Keratinocyte (primary cell): ENCODE measurements around the gene HTRA3. TPM values are rescaled to one million over a fixed set of nuclear protein-coding genes. Genes with fewer than 3 reads are reported as not detected.

Source experiments
- DNase-seq: peaks from one replicate; pipeline ENCODE4 v3.0.0-alpha.2; 2011; ENCODE audit warnings: low read depth, missing footprints, low spot score
- FAIRE-seq: peaks from 2 replicates; lab custom pipeline; 2011; peaks lifted over from hg19 to GRCh38; lab: Jason Lieb, UNC
- H2AFZ ChIP-seq: 2 replicates; pipeline ENCODE4 v1.6.0; 2012; ENCODE audit warnings: low read length, control low read depth, inconsistent platforms; ENCODE audit not compliant: control insufficient read depth
- H3K27ac ChIP-seq: 2 replicates; pipeline ENCODE4 v1.5.1; 2011; ENCODE audit warnings: low read length; ENCODE audit not compliant: control insufficient read depth, insufficient read depth
- H3K27me3 ChIP-seq: 3 replicates; pipeline ENCODE4 v1.6.0; 2011; ENCODE audit warnings: low read length; ENCODE audit not compliant: control insufficient read depth, insufficient read depth; ENCODE audit errors: extremely low read depth
- H3K36me3 ChIP-seq, 2 experiments: 2 replicates in 1 of 2; 3 replicates in 1 of 2; pipeline ENCODE4 v1.5.1; 2011; ENCODE audit warnings: low read length in 2 of 2, mild to moderate bottlenecking in 1 of 2; ENCODE audit not compliant: control insufficient read depth in 2 of 2, insufficient read depth in 2 of 2; ENCODE audit errors: extremely low read depth in 1 of 2
- H3K4me1 ChIP-seq: 3 replicates; pipeline ENCODE4 v1.5.1; 2011; ENCODE audit warnings: low read length; ENCODE audit not compliant: control insufficient read depth, insufficient read depth; ENCODE audit errors: extremely low read depth
- H3K4me2 ChIP-seq: 3 replicates; pipeline ENCODE4 v1.6.0; 2011; ENCODE audit warnings: low read depth, low read length; ENCODE audit not compliant: control insufficient read depth, insufficient read depth; ENCODE audit errors: extremely low read depth
- H3K4me3 ChIP-seq, 3 experiments: fragments of 200-600 bp in 1 of 3; sonication (generic) in 1 of 3; 2 replicates in 2 of 3; 3 replicates in 1 of 3; pipeline ENCODE4 v1.5.1; 2011 to 2016; ENCODE audit warnings: low read length in 3 of 3, mild to moderate bottlenecking in 3 of 3, control low read depth in 2 of 3, inconsistent platforms in 1 of 3, low read depth in 1 of 3, mixed read lengths in 1 of 3, mixed run types in 1 of 3, moderate library complexity in 1 of 3; ENCODE audit not compliant: control insufficient read depth in 2 of 3, insufficient read depth in 2 of 3; ENCODE audit errors: extremely low read depth in 1 of 3
- H3K79me2 ChIP-seq: 2 replicates; pipeline ENCODE4 v1.6.0; 2012; ENCODE audit warnings: low read length; ENCODE audit not compliant: control insufficient read depth, insufficient read depth
- H3K9ac ChIP-seq: 3 replicates; pipeline ENCODE4 v1.6.0; 2011; ENCODE audit warnings: low read length; ENCODE audit not compliant: control insufficient read depth, insufficient read depth; ENCODE audit errors: extremely low read depth
- H3K9me1 ChIP-seq: 3 replicates; pipeline ENCODE4 v1.6.0; 2011; ENCODE audit warnings: low read length; ENCODE audit not compliant: control insufficient read depth, insufficient read depth; ENCODE audit errors: extremely low read depth
- H3K9me3 ChIP-seq: 2 replicates; pipeline ENCODE4 v1.5.1; 2012; ENCODE audit warnings: low read depth, low read length; ENCODE audit not compliant: control insufficient read depth
- H4K20me1 ChIP-seq: 3 replicates; pipeline ENCODE4 v1.6.0; 2011; ENCODE audit warnings: low read length; ENCODE audit not compliant: control insufficient read depth, insufficient read depth; ENCODE audit errors: extremely low read depth
- EZH2 ChIP-seq: IDR thresholded peaks from one replicate; pipeline ENCODE4 v1.6.1; 2012; ENCODE audit warnings: inconsistent platforms, mild to moderate bottlenecking, low read length, moderate library complexity
- dilution Hi-C: fragments of 300-500 bp; cut with MboI; formaldehyde crosslinking; loops from one replicate; pipeline ENCODE4 v1.7.0; 2020; ENCODE audit warnings: low sequenced_read_pairs; ENCODE audit not compliant: extremely low pct_ligation_motif_present
- polyA plus RNA-seq, 5 experiments: library from polyadenylated mRNA; depleted of rRNA in 3 of 5; stranded (reverse) in 3 of 5; stranded (forward) in 1 of 5; unstranded in 1 of 5; fragments of >200 nt; gene quantifications; 1 replicate in 1 of 5; 2 replicates in 3 of 5; 3 replicates in 1 of 5; pipeline versions ENCODE4 v1.2.1 to v1.2.3, GENCODE V29; 2011 to 2012; ENCODE audit warnings: missing spikeins in 2 of 5, low read depth in 1 of 5, low replicate concordance in 1 of 5
- TF ChIP-seq, protein P1 (sequence below), 3 experiments: IDR thresholded peaks in 1 of 3; conservative IDR thresholded peaks in 1 of 3; optimal IDR thresholded peaks in 1 of 3; 2 replicates in 2 of 3; 3 replicates in 1 of 3; pipeline versions ENCODE3 to v1.5.1; 2011; ENCODE audit warnings: low read length in 3 of 3, mild to moderate bottlenecking in 3 of 3, moderate library complexity in 2 of 3, control low read depth in 1 of 3, inconsistent platforms in 1 of 3; ENCODE audit not compliant: insufficient read depth in 2 of 3; ENCODE audit errors: extremely low read depth in 1 of 3

HTRA3 gene
- polyA plus RNA-seq, 1 donor (not counting 4 experiments of a cell fraction or from before 2014, with no cell fraction given): not detected

DNA sequence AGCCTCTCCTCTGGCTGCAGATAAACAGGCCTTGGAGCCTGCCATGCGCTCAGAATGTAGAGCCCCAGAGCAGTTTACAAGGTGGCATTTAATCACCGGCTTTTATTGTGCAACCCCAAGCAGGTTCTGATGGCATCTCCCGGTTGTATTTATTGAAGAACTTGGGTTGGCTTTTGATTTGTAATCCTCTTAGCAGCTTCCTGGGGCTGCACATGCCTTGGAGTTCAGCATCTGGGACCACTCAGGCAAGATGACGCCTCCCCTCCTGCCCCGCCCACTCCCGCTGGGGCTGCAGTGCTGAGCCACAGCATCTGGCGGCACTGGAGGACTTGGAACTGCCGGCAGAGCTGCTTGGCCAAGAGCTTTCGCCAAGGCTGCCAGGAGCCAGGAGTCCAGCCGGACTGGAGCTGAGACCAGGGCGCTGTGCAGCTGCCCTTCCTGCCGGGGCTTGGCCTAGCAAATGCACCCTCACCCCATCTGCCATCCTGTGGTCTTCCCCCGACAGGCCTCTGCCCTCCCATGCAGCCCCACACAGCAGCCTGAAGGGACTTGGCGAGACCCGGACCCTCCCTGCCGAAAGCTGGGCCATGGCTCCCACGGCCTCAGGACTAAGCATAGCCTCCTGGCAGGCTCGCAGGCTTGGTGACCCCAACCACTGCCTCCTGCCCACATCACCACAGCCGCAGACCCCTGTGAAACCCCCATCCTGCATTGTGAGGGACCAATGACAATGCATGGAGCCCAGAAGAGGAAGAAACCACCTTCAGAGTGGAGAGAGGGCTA, 5.4 kb downstream of the HTRA3 start:
- no peaks in the 10 kb centered on the region for H3K36me3 ChIP-seq
- H3K9me1 ChIP-seq: no peaks in the 10 kb centered on the region
- H3K79me2 ChIP-seq: no peaks in the 10 kb centered on the region
- no peaks in the 10 kb centered on the region for H4K20me1 ChIP-seq
- no peak for FAIRE-seq
- peaks cover 29% of the 10 kb centered on the region for H3K27me3 ChIP-seq
- H2AFZ ChIP-seq: no peak overlapping the region
- H3K4me3 ChIP-seq: no peak overlapping the region
- DNase-seq: no peak
- H3K9ac ChIP-seq: no peak overlapping the region
- dilution Hi-C loops: loop anchor here (25.0 kb wide), 1 partner anchor 137 kb away; no protein-coding TSS in a partner anchor
- no peak for TF ChIP-seq EZH2
- TF ChIP-seq, protein P1, sequence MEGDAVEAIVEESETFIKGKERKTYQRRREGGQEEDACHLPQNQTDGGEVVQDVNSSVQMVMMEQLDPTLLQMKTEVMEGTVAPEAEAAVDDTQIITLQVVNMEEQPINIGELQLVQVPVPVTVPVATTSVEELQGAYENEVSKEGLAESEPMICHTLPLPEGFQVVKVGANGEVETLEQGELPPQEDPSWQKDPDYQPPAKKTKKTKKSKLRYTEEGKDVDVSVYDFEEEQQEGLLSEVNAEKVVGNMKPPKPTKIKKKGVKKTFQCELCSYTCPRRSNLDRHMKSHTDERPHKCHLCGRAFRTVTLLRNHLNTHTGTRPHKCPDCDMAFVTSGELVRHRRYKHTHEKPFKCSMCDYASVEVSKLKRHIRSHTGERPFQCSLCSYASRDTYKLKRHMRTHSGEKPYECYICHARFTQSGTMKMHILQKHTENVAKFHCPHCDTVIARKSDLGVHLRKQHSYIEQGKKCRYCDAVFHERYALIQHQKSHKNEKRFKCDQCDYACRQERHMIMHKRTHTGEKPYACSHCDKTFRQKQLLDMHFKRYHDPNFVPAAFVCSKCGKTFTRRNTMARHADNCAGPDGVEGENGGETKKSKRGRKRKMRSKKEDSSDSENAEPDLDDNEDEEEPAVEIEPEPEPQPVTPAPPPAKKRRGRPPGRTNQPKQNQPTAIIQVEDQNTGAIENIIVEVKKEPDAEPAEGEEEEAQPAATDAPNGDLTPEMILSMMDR (optimal IDR thresholded peaks at IDR 0.05 in 1 of 3, IDR thresholded peaks at IDR 0.05 in 1 of 3, conservative IDR thresholded peaks at IDR 0.05 in 1 of 3; ENCODE audit: extremely low read depth in 1 of 3, insufficient read depth in 2 of 3, low read length in 3 of 3): peak in 1 of 3 experiments; percentile 16
- no peaks in the 10 kb centered on the region for H3K9me3 ChIP-seq
- H3K4me2 ChIP-seq: no peak overlapping the region
- H3K27ac ChIP-seq: no peak overlapping the region
- H3K4me1 ChIP-seq: peaks cover 13% of the 10 kb centered on the region

DNA sequence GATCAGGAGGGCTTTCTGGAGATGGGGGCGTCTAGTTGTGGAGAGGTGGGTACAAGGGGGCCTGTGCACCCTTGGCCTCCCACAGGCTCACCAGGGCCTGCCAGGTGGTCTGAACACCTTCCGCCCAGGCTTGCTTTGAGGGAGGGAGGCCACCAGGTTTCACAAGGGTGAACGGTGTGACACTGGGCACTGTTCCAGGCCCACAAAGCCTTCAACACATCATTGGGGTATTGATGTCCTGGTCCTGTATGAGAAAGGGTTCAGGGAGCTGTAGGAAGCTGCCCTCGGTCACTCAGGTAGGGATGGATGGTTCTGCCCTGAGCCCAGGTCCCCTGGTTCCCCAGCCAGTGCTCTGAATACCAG, 6.0 kb downstream of the HTRA3 start:
- no peak overlapping the region for H3K4me3 ChIP-seq
- FAIRE-seq: no peak
- no peaks in the 10 kb centered on the region for H3K9me1 ChIP-seq
- H3K4me2 ChIP-seq: no peak overlapping the region
- peaks cover 23% of the 10 kb centered on the region for H3K27me3 ChIP-seq
- no peaks in the 10 kb centered on the region for H3K9me3 ChIP-seq
- dilution Hi-C loops: no loop called here
- no peak for TF ChIP-seq EZH2
- TF ChIP-seq, protein P1 (optimal IDR thresholded peaks at IDR 0.05 in 1 of 3, IDR thresholded peaks at IDR 0.05 in 1 of 3, conservative IDR thresholded peaks at IDR 0.05 in 1 of 3; ENCODE audit: extremely low read depth in 1 of 3, insufficient read depth in 2 of 3, low read length in 3 of 3): no peak
- H3K36me3 ChIP-seq: no peaks in the 10 kb centered on the region
- no peak overlapping the region for H3K27ac ChIP-seq
- H4K20me1 ChIP-seq: no peaks in the 10 kb centered on the region
- DNase-seq: no peak
- H3K4me1 ChIP-seq: peaks cover 13% of the 10 kb centered on the region
- no peak overlapping the region for H3K9ac ChIP-seq
- H3K79me2 ChIP-seq: no peaks in the 10 kb centered on the region
- H2AFZ ChIP-seq: no peak overlapping the region
